H1 (cell line): ENCODE data around the gene CCDC136. TPM values are rescaled to one million over a fixed set of nuclear protein-coding genes. Genes with fewer than 3 reads are reported as not detected.

Source experiments
- CTCF ChIA-PET: fragments of 300-600 bp; sonication (Branson Sonifier 250); formaldehyde crosslinking; loops from one replicate; lab custom pipeline; 2021; ENCODE audit not compliant: partially characterized antibody; lab: Charles Lee
- POLR2A ChIA-PET: fragments of 300-600 bp; sonication (Branson Sonifier 250); formaldehyde crosslinking; loops from one replicate; lab custom pipeline; 2021; ENCODE audit warnings: inconsistent platforms; ENCODE audit not compliant: partially characterized antibody; lab: Charles Lee
- DNase-seq, 2 experiments: peaks; one replicate each; pipeline versions ENCODE4 v3.0.0 to v3.0.0-alpha.2; 2010 to 2022; ENCODE audit warnings: low spot score in 2 of 2, low read depth in 1 of 2, mixed read lengths in 1 of 2
- FAIRE-seq: peaks from 2 replicates; lab custom pipeline; 2011; peaks lifted over from hg19 to GRCh38; lab: Jason Lieb, UNC
- H2AFZ ChIP-seq: 2 replicates; pipeline ENCODE4 v1.8.1; 2012; ENCODE audit warnings: low read length, inconsistent platforms
- H2AK5ac ChIP-seq: 2 replicates; pipeline ENCODE4 v1.6.1; 2013; ENCODE audit warnings: low read depth, low read length
- H2BK120ac ChIP-seq: replicated peaks from 2 replicates; pipeline ENCODE3; 2013; ENCODE audit warnings: low read depth, low read length, inconsistent platforms
- H2BK12ac ChIP-seq: 2 replicates; pipeline ENCODE4 v1.6.1; 2013; ENCODE audit warnings: low read depth, low read length
- H2BK15ac ChIP-seq: 2 replicates; pipeline ENCODE4 v1.6.1; 2013; ENCODE audit warnings: low read length
- H2BK20ac ChIP-seq: 2 replicates; pipeline ENCODE4 v1.6.1; 2013; ENCODE audit warnings: low read length
- H2BK5ac ChIP-seq: 2 replicates; pipeline ENCODE4 v1.6.1; 2013; ENCODE audit warnings: low read depth, low read length
- H3K14ac ChIP-seq: 2 replicates; pipeline ENCODE4 v1.6.1; 2013; ENCODE audit warnings: inconsistent platforms; ENCODE audit not compliant: insufficient read length
- H3K18ac ChIP-seq: 2 replicates; pipeline ENCODE4 v1.6.1; 2013; ENCODE audit warnings: low read length; ENCODE audit errors: extremely low read depth
- H3K23ac ChIP-seq: 2 replicates; pipeline ENCODE4 v1.6.1; 2013; ENCODE audit warnings: inconsistent platforms; ENCODE audit not compliant: insufficient read length
- H3K23me2 ChIP-seq: 2 replicates; pipeline ENCODE4 v1.6.1; 2013; ENCODE audit warnings: low read depth, low read length
- H3K27ac ChIP-seq: 2 replicates; pipeline ENCODE4 v1.6.1; 2011; ENCODE audit warnings: low read depth, low read length, inconsistent platforms
- H3K27me3 ChIP-seq, 4 experiments: replicated peaks in 1 of 4; 1 replicate in 1 of 4; 2 replicates in 3 of 4; pipeline versions ENCODE4 v1.6.1 to v1.8.1; 2011 to 2013; ENCODE audit warnings: low read length in 3 of 4, mild to moderate bottlenecking in 3 of 4, inconsistent platforms in 2 of 4, mixed read lengths in 2 of 4, moderate library complexity in 1 of 4; ENCODE audit not compliant: control insufficient read depth in 3 of 4, insufficient read depth in 3 of 4; ENCODE audit errors: extremely low read depth in 1 of 4
- H3K36me3 ChIP-seq, 4 experiments: 2 replicates each; pipeline versions ENCODE4 v1.6.1 to v1.8.1; 2011 to 2013; ENCODE audit warnings: mild to moderate bottlenecking in 4 of 4, low read length in 3 of 4, moderate library complexity in 2 of 4, control low read depth in 1 of 4, inconsistent platforms in 1 of 4; ENCODE audit not compliant: insufficient read depth in 4 of 4, control insufficient read depth in 2 of 4
- H3K4ac ChIP-seq: replicated peaks from 2 replicates; pipeline ENCODE3; 2013; ENCODE audit warnings: low read length, low read depth, mixed read lengths, inconsistent platforms; ENCODE audit not compliant: insufficient read length
- H3K4me1 ChIP-seq, 4 experiments: replicated peaks in 1 of 4; 1 replicate in 1 of 4; 2 replicates in 3 of 4; pipeline versions ENCODE4 v1.6.1 to v1.8.1; 2011 to 2013; ENCODE audit warnings: low read length in 3 of 4, inconsistent platforms in 2 of 4, mixed read lengths in 1 of 4; ENCODE audit not compliant: insufficient read depth in 4 of 4, control insufficient read depth in 3 of 4
- H3K4me2 ChIP-seq, 2 experiments: 2 replicates each; pipeline versions ENCODE4 v1.6.1 to v1.8.1; 2011 to 2013; ENCODE audit warnings: low read depth in 2 of 2, low read length in 2 of 2, control low read depth in 1 of 2, inconsistent platforms in 1 of 2, mild to moderate bottlenecking in 1 of 2; ENCODE audit not compliant: insufficient read depth in 1 of 2
- H3K4me3 ChIP-seq, 4 experiments: fragments of 200-600, 300-600 bp in 1 of 4; sonication (generic), shearing (Covaris generic), sonication (Bioruptor Twin) in 1 of 4; 2 replicates each; pipeline versions ENCODE4 v1.5.1 to v1.8.1; 2011 to 2016; ENCODE audit warnings: low read length in 4 of 4, low read depth in 3 of 4, control low read depth in 2 of 4, inconsistent platforms in 2 of 4, mild to moderate bottlenecking in 2 of 4, mixed read lengths in 1 of 4, moderate library complexity in 1 of 4; ENCODE audit not compliant: insufficient read depth in 2 of 4; ENCODE audit errors: extremely low read depth in 1 of 4
- H3K56ac ChIP-seq: replicated peaks from 2 replicates; pipeline ENCODE3; 2013; ENCODE audit warnings: low read depth, mild to moderate bottlenecking, mixed read lengths, low read length, inconsistent platforms; ENCODE audit not compliant: insufficient read length
- H3K79me1 ChIP-seq: 2 replicates; pipeline ENCODE4 v1.6.1; 2013; ENCODE audit warnings: low read depth, low read length, control low read depth
- H3K79me2 ChIP-seq, 2 experiments: 2 replicates each; pipeline versions ENCODE4 v1.6.1 to v1.8.1; 2012 to 2013; ENCODE audit warnings: low read length in 2 of 2, mild to moderate bottlenecking in 2 of 2, inconsistent platforms in 1 of 2; ENCODE audit not compliant: insufficient read depth in 2 of 2, control insufficient read depth in 1 of 2
- H3K9ac ChIP-seq, 4 experiments: replicated peaks in 1 of 4; 1 replicate in 1 of 4; 2 replicates in 3 of 4; pipeline versions ENCODE4 v1.6.1 to v1.8.1; 2011 to 2013; ENCODE audit warnings: low read depth in 3 of 4, low read length in 3 of 4, control low read depth in 2 of 4, mild to moderate bottlenecking in 2 of 4, moderate library complexity in 2 of 4, inconsistent platforms in 1 of 4; ENCODE audit errors: extremely low read depth in 1 of 4
- H3K9me3 ChIP-seq, 2 experiments: 2 replicates each; pipeline versions ENCODE4 v1.6.1 to v1.8.1; 2012 to 2013; ENCODE audit warnings: mild to moderate bottlenecking in 2 of 2, moderate library complexity in 2 of 2, control low read depth in 1 of 2, inconsistent platforms in 1 of 2, low read depth in 1 of 2, low read length in 1 of 2, mixed read lengths in 1 of 2; ENCODE audit not compliant: insufficient read depth in 2 of 2
- H4K20me1 ChIP-seq, 2 experiments: replicated peaks in 1 of 2; 2 replicates each; pipeline versions ENCODE3 to v1.8.1; 2011 to 2013; ENCODE audit warnings: inconsistent platforms in 2 of 2, low read length in 2 of 2, mild to moderate bottlenecking in 1 of 2; ENCODE audit not compliant: insufficient read depth in 2 of 2, control insufficient read depth in 1 of 2
- H4K5ac ChIP-seq: 2 replicates; pipeline ENCODE4 v1.6.1; 2013; ENCODE audit warnings: low read length, low read depth, mixed read lengths, inconsistent platforms; ENCODE audit not compliant: insufficient read length
- H4K8ac ChIP-seq: 2 replicates; pipeline ENCODE4 v1.8.0; 2013; ENCODE audit warnings: mild to moderate bottlenecking, moderate library complexity, low read length, inconsistent platforms; ENCODE audit not compliant: insufficient read depth; ENCODE audit errors: extremely low read depth
- H4K91ac ChIP-seq: replicated peaks from 2 replicates; pipeline ENCODE3; 2013; ENCODE audit warnings: low read length, mixed read lengths, inconsistent platforms; ENCODE audit not compliant: insufficient read length
- BRCA1 ChIP-seq: IDR thresholded peaks from 2 replicates; pipeline ENCODE4 v1.6.1; 2012; ENCODE audit warnings: low read depth, low read length, improper control_type of control experiment
- MAX ChIP-seq: IDR thresholded peaks from 2 replicates; pipeline ENCODE4 v1.6.1; 2012; ENCODE audit warnings: inconsistent platforms
- WGBS, 2 experiments: shearing (Covaris generic) in 1 of 2; methylation state at CpG; one replicate each; pipeline versions ENCODE4 v1.1.6 to v1.1.7; 2013 to 2015; ENCODE audit warnings: low lambda C conversion rate in 2 of 2, mixed read lengths in 2 of 2, inconsistent platforms in 1 of 2, low coverage in 1 of 2, missing lambda C conversion rate in 1 of 2; ENCODE audit not compliant: insufficient replicate concordance in 2 of 2, insufficient coverage in 1 of 2, insufficient read length in 1 of 2; ENCODE audit errors: extremely low coverage in 1 of 2, missing lambda C conversion rate in 1 of 2; 5-methylcytosine and 5-hydroxymethylcytosine counted together
- polyA plus RNA-seq, 7 experiments: library from polyadenylated mRNA; depleted of rRNA in 3 of 7; stranded (reverse) in 5 of 7; unstranded in 2 of 7; fragments of >200 nt in 5 of 7; fragments of 200-250 nt in 2 of 7; gene quantifications; 1 replicate in 5 of 7; 2 replicates in 1 of 7; 4 replicates in 1 of 7; pipeline versions ENCODE4 v1.2.1 to v1.2.3, GENCODE V29; 2011 to 2013; ENCODE audit warnings: missing spikeins in 2 of 7, mixed read lengths in 2 of 7
- total RNA-seq: library from RNA; stranded (reverse); fragmentation: NEBNext Ultra II Directional; extraction: Animal tissue kit (Norgen Biotek cat#: 25700); gene quantifications from 2 replicates; pipeline ENCODE4 v1.2.1, GENCODE V29; 2021

The CCDC136 gene
- total and polyA plus RNA-seq, 2 of the 8 experiments (the other 6 are each of a cell fraction or from before 2014, with no cell fraction given): 35.6 to 47.7 TPM

DNA sequence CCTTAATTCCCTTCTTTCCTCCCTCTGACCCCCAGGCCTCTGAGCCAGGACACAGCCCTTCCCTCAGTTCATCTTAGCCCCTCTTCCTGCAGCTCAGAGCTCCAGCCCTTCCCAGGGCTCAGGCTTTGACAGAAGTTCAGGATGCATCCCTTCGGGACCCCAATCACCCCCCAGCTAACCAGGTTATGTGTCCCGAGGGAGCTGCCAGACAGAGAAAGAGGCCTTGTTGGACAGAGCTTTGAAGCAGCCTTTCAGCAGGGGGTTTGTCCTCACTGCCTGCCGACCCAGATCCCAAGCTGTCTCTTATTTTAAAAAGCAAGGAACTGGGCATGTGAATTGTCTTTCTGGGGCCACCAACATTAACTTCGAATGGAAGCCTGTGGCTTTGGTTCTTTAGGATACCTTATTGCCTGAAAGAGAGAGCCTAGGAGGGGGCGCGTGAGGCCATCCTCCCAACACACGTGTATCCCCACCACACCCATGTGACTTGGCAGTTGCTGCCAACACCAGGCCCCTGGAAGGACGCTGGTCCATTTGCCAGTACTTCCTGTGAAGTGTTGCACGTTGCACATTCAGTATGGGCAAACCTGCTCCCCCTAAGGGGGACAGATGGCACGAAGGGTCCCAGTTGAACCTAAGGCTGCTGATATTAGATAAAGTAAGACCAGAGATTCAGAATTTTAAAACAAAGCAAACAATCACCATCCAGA, 858 bp downstream of the CCDC136 start:
- peak; percentile 57; the same call in 1 of the 2 replicates for TF ChIP-seq MAX
- no peak for TF ChIP-seq BRCA1
- TF ChIP-seq, all 59 proteins: peak for 1
- no peak for DNase-seq
- H3K79me2 ChIP-seq: no peaks in the 10 kb centered on the region
- no peak overlapping the region; a peak in 1 of 7 replicates for H3K9ac ChIP-seq
- H2BK12ac ChIP-seq: no peak overlapping the region
- ChIA-PET POLR2A (interaction anchor here (0.9 to 1.2 kb wide), 4 partner anchors 10 to 83 kb away, joined by 3 to 4 read pairs (median 4); no protein-coding TSS in a partner anchor), CTCF (interaction anchor here (1.3 to 5.8 kb wide), 3 partner anchors 19 to 89 kb away, joined by 3 to 42 read pairs (median 3); no protein-coding TSS in a partner anchor)
- no peak overlapping the region for H2BK15ac ChIP-seq
- no peak overlapping the region for H4K5ac ChIP-seq
- 66% methylated on average over 10 of the region's 10 CpGs; no CpG with 5 or more reads in 1 of the 2 experiments for WGBS, 2 experiments
- H3K4me2 ChIP-seq: peak overlapping the region; percentile 92 to 97
- H3K27me3 ChIP-seq: no peaks in the 10 kb centered on the region; a peak in 1 of 7 replicates
- peaks cover 0 to 10% (median 2%) of the 10 kb centered on the region in 4 experiments; a peak in 4 of 8 replicates for H3K36me3 ChIP-seq
- no peak overlapping the region for H3K56ac ChIP-seq
- no peak overlapping the region for H3K14ac ChIP-seq
- H2BK20ac ChIP-seq: no peak overlapping the region
- no peak overlapping the region for H2AFZ ChIP-seq
- H3K27ac ChIP-seq: no peak overlapping the region
- H4K8ac ChIP-seq: no peak overlapping the region
- H3K9me3 ChIP-seq: no peaks in the 10 kb centered on the region
- no peak overlapping the region for H2AK5ac ChIP-seq
- H3K23ac ChIP-seq: no peak overlapping the region
- H4K20me1 ChIP-seq: no peaks in the 10 kb centered on the region
- peaks cover 8% of the 10 kb centered on the region; the same call in 1 of the 2 replicates for H3K23me2 ChIP-seq
- no peaks in the 10 kb centered on the region for H3K79me1 ChIP-seq
- no peak overlapping the region for H3K4ac ChIP-seq
- H3K18ac ChIP-seq: no peak overlapping the region
- H3K4me1 ChIP-seq: peaks cover 6 to 11% (median 8%) of the 10 kb centered on the region in 4 experiments
- H2BK120ac ChIP-seq: no peak overlapping the region
- peak overlapping the region in 2 of 4 experiments; percentile 73 to 100; a peak in 5 of 8 replicates for H3K4me3 ChIP-seq
- no peak overlapping the region for H2BK5ac ChIP-seq
- H4K91ac ChIP-seq: no peak overlapping the region
- no peak for FAIRE-seq
